Pulmonary artery endothelial cell (primary cell): ENCODE measurements around the gene KANSL2. TPM values are rescaled to one million over a fixed set of nuclear protein-coding genes. Genes with fewer than 3 reads are reported as not detected.
"Not testable (repeated sequence)": the region's sequence is repeated elsewhere in the genome, so short reads cannot be mapped to it uniquely, and the experiment has no call there.

Experiments used
- DNase-seq: peaks from one replicate; pipeline ENCODE4 v3.0.0-alpha.2; 2011; ENCODE audit warnings: low read depth, low spot score
- total RNA-seq: library from RNA; depleted of rRNA; stranded (reverse); fragments of >200 nt; gene quantifications from 2 replicates; pipeline ENCODE4 v1.2.3, GENCODE V29; 2014

The KANSL2 gene, protein sequence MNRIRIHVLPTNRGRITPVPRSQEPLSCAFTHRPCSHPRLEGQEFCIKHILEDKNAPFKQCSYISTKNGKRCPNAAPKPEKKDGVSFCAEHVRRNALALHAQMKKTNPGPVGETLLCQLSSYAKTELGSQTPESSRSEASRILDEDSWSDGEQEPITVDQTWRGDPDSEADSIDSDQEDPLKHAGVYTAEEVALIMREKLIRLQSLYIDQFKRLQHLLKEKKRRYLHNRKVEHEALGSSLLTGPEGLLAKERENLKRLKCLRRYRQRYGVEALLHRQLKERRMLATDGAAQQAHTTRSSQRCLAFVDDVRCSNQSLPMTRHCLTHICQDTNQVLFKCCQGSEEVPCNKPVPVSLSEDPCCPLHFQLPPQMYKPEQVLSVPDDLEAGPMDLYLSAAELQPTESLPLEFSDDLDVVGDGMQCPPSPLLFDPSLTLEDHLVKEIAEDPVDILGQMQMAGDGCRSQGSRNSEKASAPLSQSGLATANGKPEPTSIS
- 34.8 and 61.3 TPM in 2 replicates for total RNA-seq

DNA sequence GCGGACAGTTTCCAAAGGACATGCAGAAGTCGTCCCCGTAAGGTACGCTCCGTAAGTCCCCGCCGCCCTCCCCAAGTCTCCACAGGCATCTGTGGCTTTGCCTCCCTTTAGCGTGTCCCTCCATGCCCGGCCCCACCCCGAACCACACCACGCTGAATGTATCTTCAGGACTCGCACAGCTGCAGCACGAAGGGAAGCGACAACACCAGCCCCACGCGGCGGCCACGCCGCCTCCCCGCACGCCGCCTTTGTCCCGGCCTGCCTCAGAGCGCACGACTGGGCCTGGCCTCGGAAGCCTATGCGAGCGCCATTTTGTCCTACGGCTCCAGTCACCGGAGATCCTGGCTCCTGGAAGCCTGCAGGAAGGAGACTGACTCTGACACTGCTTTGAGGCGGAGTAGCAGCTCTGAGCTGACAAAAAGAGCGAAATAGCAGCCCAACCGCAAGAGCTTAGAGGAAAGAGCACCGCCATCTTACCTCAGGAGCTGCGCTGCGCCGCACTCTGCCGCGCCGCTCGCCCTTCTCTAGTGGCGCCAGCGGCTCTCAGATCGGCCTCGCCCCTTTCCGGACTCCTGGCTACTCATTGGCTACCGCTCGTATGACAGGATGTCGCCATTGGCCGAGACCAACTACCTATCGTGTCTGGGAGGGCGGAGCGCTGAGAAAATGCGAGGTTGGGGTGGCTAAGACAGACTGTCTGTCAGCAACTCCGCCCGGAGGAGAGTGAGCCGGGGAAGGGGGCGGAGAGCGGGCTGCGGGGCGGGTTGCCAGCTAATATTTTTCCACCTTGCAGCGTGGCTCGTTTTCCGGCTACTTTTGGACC, at the start of gene KANSL2:
TSS of gene KANSL2 (minus strand) at position 529 of the 823 bp plus-strand sequence. CDS start 606 bp downstream, outside the sequence.
- peak; percentile 96 for DNase-seq

DNA sequence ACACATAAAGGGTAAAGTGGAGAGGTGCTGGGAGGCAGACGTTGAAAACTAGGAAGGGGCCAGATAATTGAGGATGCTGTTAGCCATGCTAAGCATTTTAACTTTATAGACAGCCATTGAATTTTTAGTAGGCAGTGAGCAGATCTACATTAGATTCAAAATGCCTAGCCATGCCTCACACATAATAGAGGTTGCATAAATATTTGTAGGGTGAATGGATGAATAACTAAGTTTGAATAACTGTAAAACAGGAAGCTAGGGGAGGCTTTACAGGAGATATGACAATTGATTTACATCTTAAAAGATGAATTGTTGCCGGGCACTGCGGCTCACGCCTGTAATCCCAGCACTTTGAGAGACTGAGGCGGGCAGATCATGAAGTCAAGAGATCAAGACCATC, 46.8 kb upstream of the KANSL2 start:
- DNase-seq: no peak

DNA sequence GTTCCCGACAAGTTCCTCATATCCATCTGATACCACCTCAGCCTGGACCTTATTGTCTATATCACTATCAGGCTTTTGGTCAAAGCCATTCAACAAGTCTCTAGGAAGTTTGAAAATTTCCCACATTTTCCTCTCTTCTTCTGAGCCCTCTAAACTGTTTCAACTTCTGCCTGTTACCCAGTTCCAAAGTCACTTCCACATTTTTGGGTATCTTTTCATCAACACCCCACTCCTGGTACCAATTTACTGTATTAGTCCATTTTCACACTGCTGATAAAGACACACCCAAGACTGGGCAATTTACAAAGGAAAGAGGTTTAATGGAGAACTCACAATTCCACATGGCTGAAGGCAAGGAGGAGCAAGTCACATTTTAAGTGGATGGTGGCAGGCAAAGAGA, 38.7 kb upstream of the KANSL2 start:
- DNase-seq: not testable (repeated sequence)

DNA sequence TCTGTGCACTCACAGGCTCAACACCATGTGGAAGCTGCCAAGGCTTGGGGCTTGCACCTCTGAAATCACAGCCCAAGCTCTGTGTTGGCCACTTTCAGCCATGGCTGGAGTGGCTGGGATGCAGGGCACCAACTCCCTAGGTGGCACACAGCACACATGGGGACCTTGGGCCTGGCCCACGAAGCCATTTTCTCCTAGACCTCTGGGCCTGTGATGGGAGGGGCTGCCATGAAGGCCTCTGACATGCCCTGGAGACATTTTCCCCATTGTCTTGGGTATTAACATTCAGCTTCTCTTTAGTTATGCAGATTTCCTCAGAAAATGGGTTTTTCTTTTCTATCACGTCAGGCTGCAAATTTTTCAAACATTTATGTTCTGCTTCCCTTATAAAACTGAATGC, 38.1 kb upstream of the KANSL2 start:
- DNase-seq: not testable (repeated sequence)

DNA sequence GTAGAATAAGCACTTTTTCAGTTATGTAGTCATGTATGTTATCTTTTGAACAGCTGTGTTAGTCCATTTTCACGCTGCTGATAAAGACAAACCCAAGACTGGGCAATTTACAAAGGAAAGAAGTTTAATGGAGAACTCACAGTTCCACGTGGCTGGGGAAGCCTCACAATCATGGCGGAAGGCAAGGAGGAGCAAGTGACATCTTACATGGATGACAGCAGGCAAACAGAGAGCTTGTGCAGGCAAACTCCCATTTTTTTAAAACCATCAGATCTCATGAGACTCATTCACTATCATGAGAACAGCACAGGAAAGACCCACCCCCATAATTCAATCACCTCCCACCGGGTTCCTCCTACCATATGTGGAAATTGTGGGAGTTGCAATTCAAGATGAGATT, 37.0 kb upstream of the KANSL2 start:
- not testable (repeated sequence) for DNase-seq

DNA sequence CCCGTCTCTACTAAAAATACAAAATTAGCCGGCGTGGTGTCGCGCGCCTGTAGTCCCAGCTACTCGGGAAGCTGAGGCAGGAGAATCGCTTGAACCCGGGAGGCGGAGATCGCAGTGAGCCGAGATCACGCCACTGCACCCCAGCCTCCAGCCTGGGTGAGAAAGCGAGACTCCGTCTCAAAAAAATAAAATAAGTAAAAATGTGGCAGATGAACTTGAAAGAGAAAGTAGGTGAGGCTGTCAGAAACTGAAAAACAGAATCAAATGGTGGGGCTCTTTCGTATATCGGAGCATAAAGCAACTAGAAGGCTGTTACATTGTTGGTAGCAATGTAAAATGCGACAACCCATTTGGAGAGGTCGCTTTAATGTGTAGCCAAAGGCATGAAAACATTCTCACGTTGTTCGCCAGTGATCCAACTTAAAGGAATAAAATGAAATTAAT, 35.2 kb upstream of the KANSL2 start:
- no peak for DNase-seq

DNA sequence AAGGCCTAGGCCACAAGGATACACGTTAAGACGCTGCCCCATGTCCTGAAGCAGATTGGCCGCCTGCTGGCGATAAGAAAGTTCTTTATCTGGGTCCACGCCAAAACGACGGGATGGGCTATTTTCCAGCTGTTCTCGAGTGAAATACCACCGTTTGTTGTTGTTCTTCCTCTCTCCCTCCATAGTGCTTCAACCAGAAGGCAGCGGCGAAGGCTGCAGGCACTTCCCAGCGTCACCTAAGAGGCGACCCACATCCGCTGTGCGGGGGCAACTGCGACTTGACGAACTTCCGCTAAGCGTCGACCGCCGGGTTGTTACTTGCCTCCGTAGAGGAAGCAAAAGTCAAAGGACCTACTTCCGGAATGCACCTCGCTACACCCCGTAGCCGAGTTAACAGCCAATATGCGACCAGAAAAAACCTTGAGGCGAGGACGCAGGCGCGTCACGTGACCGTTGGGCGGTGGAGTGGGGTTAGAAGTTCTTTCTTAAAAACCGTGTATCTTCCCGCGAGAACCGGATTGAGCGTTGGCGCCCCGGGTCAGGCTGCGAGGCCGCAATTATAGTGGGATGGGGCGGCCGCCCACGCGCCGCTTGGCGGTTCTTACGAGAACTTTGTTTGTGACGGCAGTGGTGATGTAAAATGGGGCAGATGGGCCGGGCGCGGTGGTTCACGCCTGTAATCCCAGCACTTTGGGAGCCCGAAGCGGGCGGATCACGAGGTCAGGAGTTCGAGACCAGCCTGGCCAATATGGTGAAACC, 34.6 kb upstream of the KANSL2 start, which contains the start of gene CCNT1:
TSS of gene CCNT1 (minus strand) at position 215 of the 759 bp plus-strand sequence. CDS start at position 183, 32 bp downstream.
- peak; percentile 99 for DNase-seq

DNA sequence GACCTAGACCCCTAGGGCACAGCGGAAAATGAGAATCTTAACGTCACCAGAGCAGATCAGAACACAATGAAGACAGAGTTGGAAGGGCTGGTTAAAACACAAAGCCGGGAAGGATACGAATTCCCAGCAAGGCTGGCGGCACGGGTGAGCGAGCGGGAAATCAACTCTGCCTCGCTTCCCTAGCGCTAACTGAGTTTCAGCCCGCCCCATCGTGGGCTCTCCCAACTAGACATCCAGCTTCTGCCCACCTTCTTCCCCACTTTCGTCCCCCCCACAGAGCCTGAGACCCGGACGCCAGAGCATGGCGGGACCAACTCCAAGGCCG, 34.1 kb upstream of the KANSL2 start:
- DNase-seq: no peak

DNA sequence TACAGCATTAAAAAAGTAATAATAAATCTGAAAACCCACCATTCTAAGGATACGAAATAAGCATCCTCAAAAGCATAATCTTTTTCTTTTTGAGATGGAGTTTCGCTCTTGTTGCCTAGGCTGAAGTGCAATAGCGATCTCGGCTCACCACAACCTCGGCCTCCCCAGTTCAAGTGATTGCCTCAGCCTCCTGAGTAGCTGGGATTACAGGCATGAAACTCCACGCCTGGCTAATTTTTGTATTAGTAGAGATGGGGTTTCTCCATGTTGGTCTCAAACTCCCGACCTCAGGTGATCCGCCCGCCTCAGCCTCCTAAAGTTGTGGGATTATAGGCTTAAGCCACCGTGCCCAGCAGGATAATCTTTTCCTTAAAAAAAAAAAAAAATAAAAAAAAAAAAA, 30.2 kb upstream of the KANSL2 start:
- DNase-seq: no peak

DNA sequence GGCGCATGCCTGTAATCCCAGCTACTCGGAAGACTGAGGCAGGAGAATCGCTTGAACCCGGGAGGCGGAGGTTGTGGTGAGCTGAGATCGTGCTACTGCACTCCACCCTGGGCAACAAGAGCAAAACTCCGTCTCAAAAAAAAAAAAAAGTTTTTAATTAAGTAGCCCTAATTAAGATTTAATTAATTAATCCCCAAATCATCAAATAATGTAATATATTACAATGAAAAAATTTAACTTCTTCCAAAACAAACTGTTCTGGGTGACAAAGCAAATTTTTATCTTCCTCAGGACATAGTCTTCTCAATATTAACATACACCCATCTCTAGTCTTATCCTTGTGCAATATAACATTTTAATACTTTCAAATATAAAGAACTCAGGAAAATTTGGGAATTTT, 16.8 kb upstream of the KANSL2 start:
- DNase-seq: not testable (repeated sequence)

DNA sequence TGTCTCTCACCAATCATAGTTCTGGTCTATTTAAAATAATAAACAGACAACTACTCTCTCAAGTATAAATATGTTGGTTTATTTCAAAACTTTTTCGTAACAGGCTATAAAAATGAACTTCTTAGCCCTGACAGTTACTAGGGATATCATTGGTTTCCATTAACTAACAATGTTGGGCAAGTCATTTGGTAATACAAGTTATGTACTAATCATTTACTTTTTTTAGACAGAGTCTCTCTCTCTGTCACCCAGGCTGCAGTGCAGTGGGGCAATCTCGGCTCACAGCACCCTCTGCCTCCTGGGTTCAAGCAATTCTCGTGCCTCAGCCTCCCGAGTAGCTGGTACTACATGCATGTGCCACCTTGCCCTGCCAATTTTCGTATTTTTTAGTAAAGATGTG, 14.6 kb upstream of the KANSL2 start:
- no peak for DNase-seq

DNA sequence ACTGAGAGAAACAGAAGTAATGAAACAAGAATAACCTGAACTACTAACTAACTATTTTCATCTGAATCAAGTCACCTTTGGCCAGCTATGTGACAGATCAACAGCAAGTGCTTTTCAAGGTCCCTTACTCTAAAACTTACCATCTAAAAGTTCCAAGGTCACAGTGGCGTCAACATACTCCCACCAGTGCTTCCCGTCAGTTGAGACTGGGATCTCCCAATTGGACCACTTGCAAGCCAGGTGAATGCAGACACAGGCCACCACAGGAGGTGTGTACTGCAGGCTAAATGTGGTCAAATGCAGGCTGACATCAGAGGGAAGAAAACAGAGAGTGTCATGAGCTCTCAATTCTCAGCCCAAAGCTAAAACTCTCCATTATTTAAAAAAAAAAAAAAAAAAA, 13.8 kb upstream of the KANSL2 start:
- no peak for DNase-seq

DNA sequence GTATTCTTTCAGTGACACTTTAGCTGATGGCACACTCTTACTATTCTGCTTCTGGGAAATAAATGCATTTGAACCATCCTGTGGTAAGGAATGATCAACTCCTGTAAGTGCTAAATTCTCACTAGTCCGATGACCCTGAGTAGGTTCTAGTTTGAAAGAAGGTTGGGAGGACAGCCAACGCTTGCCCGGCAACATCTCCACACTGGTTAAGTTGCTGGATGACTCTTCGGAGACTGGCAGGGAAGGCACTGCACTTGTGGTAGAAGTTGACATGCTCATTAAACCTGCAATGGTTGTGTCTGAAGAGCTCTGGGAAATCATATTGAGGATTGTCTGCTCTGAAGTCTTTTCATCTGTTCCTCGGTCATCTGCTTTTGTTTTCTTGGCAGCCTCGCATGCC, 12.0 kb upstream of the KANSL2 start:
- DNase-seq: no peak

DNA sequence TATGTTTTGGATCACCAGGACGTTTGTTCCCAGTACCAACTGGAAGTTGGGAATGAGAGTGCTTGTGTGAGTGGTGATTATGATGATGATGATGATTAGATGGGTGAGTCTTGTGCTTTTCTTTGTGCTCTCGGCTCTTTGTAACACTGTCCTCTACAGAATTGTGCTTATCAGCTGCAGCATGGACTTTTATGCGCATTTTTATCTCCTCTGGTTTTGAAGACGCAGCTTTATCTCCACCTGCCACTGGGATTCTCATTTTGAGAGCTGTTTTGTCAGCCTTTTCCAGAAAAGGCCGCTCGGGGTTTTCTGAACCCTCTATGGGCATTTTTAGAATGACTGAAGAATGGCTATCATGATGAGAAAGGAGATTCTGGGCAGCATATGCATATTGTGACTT, 11.5 kb upstream of the KANSL2 start:
- DNase-seq: no peak

DNA sequence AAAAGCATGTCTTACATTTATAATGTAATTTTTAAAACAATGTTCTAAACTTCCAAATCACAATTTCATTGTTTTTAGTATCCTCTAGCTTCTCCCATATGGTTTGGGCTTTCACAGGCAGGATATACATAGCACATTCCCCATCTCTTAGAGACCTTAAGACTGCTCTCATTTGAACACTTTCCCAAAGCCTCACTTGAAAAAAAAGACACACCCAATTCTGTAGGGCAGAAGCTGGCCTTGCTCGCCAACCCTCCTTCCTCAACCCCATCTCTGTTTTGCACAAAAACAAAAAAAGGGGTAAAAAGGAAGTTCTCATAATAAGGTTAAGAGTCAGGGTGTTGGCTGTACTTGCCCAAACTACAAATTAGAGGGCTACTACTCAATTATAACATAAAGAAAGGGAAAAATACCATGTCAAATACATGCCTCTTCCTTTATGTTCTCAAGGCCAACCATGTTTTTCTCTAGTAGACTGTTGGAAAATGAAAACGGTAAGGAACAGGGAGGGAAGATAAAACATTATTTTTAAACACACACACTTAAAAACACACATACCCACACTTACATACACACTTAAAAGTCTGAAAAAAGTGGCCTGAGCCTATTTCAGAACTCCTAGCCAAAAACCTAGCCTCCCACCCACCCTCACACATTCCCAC, 9.9 kb upstream of the KANSL2 start:
- no peak for DNase-seq

DNA sequence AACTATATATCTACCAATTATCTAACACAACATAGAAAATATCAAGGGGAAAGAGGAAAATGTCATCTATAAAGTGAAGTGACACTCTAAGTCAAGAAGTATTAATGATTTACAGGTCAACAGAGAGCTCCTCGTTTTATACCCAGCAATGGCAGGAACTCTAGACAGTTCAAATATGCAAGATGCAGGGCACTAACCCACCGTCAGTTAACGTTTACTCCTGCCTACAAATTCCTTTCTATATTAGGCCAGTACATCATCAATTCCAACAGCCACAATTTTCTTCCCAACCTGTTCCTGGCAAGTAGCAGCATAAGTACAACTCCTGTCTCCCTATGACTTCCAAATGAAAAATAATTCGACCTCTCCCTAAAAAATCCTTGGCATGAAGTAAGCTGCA, 9.0 kb upstream of the KANSL2 start:
- DNase-seq: no peak

DNA sequence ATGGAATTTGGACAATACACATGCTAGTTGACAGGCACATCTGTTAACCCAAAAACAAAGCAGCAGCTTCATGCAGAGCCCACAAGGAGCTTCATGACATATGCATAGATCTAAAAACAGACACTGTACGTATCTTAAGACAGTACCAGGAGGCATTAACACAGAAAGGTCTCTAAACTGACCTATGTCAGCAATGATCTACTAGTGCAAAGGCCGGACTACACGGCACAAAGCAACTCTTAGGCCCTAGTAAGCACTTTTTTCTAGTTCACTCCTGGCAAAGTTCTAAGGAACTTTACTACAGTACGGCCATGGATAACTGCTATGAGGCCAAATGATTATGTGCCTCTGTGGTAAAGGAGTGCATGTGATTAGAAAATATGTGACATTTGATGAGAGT, 8.4 kb upstream of the KANSL2 start:
- no peak for DNase-seq

DNA sequence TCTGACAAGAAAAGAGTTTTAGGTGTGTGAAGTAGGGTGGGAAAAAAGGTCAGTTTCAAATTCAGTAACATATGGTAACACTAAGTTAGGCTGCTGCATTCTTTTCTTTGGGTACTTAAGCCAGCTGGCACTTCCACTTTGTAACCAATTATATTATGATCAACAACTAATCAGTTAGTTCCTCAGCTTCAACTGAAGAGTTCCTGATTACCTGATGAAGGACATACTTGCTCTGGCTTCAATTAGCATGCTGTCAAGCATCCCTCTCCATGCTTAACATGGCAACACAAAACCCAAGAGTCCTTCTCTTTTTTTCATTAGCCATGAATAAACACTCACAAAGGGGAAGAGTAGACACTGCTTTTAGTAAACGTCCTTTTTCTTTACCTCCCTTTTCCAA, 6.8 kb upstream of the KANSL2 start:
- DNase-seq: no peak

DNA sequence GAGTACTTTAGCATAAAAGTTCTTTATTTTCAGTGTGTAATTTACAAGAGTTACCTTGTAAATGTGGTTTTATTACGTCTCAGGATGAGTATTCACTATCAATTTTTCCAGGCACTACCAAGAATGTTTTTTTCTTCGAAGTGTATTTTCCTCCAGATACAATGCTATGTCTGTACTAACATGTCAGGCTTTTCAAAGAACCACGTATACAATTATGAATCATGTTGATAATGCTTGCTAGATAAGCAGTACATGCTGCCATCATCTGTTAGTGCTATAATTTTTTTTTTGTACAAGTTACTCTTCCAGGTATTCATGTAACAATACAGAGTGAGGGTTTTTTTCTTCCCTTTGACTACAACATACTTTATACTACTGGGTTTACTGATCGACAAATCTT, 5.6 kb upstream of the KANSL2 start:
- no peak for DNase-seq

DNA sequence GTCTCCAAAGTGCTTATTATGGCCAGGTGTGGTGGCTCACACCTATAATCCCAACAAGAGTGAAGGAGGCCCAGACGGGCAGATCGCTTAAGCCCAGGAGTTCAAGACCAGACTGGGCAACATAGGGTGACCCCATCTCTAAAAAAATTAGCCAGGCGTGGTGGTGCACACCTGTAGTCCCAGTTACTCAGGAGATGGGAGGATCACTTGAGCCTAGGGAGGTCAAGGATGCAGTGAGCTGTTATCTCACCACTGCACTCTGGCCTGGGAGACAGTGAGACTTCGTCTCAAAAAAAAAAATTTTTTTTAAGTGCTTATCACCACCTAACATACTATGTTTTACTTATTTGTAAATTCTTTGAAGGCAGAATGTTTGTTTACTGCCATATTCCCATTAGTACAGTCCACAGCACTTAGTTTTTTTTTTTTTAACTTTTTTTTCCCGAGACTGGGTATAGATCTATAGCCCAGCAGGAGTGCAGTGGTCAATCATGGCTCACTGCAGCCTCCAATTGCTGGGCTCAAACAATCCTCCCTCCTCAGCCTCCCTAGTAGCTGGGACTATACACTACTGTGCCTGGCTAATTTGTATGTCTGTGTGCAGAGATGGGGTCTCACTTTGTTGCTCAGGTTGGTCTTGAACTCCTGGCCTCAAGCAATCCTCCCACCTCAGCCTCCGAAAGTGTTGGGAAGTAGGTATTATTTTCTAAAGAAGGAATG, 4.7 kb upstream of the KANSL2 start:
- no peak for DNase-seq
